ENCODE data around the gene SLC46A1. TPM values are rescaled to one million over a fixed set of nuclear protein-coding genes. Genes with fewer than 3 reads are reported as not detected.

SLC46A1 gene
- total and polyA plus RNA-seq, 2 of the 8 experiments (the other 6 are each of a cell fraction or from before 2014, with no cell fraction given): 5.3 to 8.7 TPM

GRCh38 chr17:28412099-28412498 lies 6.1 kb upstream of the SLC46A1 start:
- H2BK12ac ChIP-seq (ENCODE audit: low read depth, low read length): no peak overlapping the region
- no peak overlapping the region for H2BK120ac ChIP-seq (replicated peaks; ENCODE audit: low read depth, low read length)
- H4K8ac ChIP-seq (ENCODE audit: extremely low read depth, insufficient read depth, low read length): no peak overlapping the region
- H2BK5ac ChIP-seq (ENCODE audit: low read depth, low read length): no peak overlapping the region
- no peak overlapping the region for H2AFZ ChIP-seq (ENCODE audit: low read length)
- peak overlapping the region in 1 of 2 experiments; percentile 44; a peak in 3 of 4 replicates for H3K4me2 ChIP-seq (ENCODE audit: insufficient read depth in 1 of 2, low read depth in 2 of 2, low read length in 2 of 2)
- no peaks in the 10 kb centered on the region for H3K36me3 ChIP-seq (ENCODE audit: control insufficient read depth in 2 of 4, insufficient read depth in 4 of 4, low read length in 3 of 4)
- H3K4ac ChIP-seq (replicated peaks; ENCODE audit: insufficient read length, low read depth, low read length): no peak overlapping the region
- no peak overlapping the region for H3K4me3 ChIP-seq (ENCODE audit: extremely low read depth in 1 of 4, insufficient read depth in 2 of 4, low read depth in 3 of 4, low read length in 4 of 4)
- no peak overlapping the region for H3K9ac ChIP-seq (replicated peaks in 1 of 4; ENCODE audit: extremely low read depth in 1 of 4, low read depth in 3 of 4, low read length in 3 of 4)
- peaks cover 10 to 22% (median 16%) of the 10 kb centered on the region in 4 experiments for H3K4me1 ChIP-seq (replicated peaks in 1 of 4; ENCODE audit: control insufficient read depth in 3 of 4, insufficient read depth in 4 of 4, low read length in 3 of 4)
- H2BK15ac ChIP-seq (ENCODE audit: low read length): no peak overlapping the region
- 43% methylated on average over 3 of the region's 3 CpGs; no CpG with 5 or more reads in 1 of the 2 experiments for whole genome bisulfite sequencing, 2 experiments (ENCODE audit: extremely low coverage in 1 of 2, insufficient coverage in 1 of 2, insufficient read length in 1 of 2, insufficient replicate concordance in 2 of 2, low coverage in 1 of 2, low lambda C conversion rate in 2 of 2, missing lambda C conversion rate in 1 of 2)
- FAIRE-seq: no peak
- no peak overlapping the region for H3K27ac ChIP-seq (ENCODE audit: low read depth, low read length)
- no peaks in the 10 kb centered on the region for H4K20me1 ChIP-seq (replicated peaks in 1 of 2; ENCODE audit: control insufficient read depth in 1 of 2, insufficient read depth in 2 of 2, low read length in 2 of 2)
- ChIA-PET POLR2A (ENCODE audit: partially characterized antibody) (no interaction called here), CTCF (ENCODE audit: partially characterized antibody) (no interaction called here)
- DNase-seq (ENCODE audit: low read depth in 1 of 2, low spot score in 2 of 2): no peak
- no peaks in the 10 kb centered on the region for H3K23me2 ChIP-seq (ENCODE audit: low read depth, low read length)
- H2AK5ac ChIP-seq (ENCODE audit: low read depth, low read length): no peak overlapping the region
- H3K56ac ChIP-seq (replicated peaks; ENCODE audit: insufficient read length, low read depth, low read length): no peak overlapping the region
- H3K14ac ChIP-seq (ENCODE audit: insufficient read length): no peak overlapping the region
- H3K18ac ChIP-seq (ENCODE audit: extremely low read depth, low read length): no peak overlapping the region
- peaks cover 2 to 20% (median 14%) of the 10 kb centered on the region in 4 experiments for H3K27me3 ChIP-seq (replicated peaks in 1 of 4; ENCODE audit: control insufficient read depth in 3 of 4, extremely low read depth in 1 of 4, insufficient read depth in 3 of 4, low read length in 3 of 4)
- no peaks in the 10 kb centered on the region for H3K79me2 ChIP-seq (ENCODE audit: control insufficient read depth in 1 of 2, insufficient read depth in 2 of 2, low read length in 2 of 2)
- no peak overlapping the region for H4K5ac ChIP-seq (ENCODE audit: insufficient read length, low read depth, low read length)
- H3K9me3 ChIP-seq (ENCODE audit: insufficient read depth in 2 of 2, low read depth in 1 of 2, low read length in 1 of 2): no peaks in the 10 kb centered on the region
- H2BK20ac ChIP-seq (ENCODE audit: low read length): no peak overlapping the region
- H4K91ac ChIP-seq (replicated peaks; ENCODE audit: insufficient read length, low read length): no peak overlapping the region
- H3K23ac ChIP-seq (ENCODE audit: insufficient read length): no peak overlapping the region
- H3K79me1 ChIP-seq (ENCODE audit: low read depth, low read length): no peaks in the 10 kb centered on the region
- TF ChIP-seq POU5F1 (IDR thresholded peaks at IDR 0.05; ENCODE audit: low read depth, low read length): no peak
- no peak for TF ChIP-seq ASH2L (IDR thresholded peaks at IDR 0.05; ENCODE audit: low read length)
- no peak for TF ChIP-seq TBP (IDR thresholded peaks at IDR 0.05; ENCODE audit: low read depth, low read length)
- TF ChIP-seq SIRT6 (IDR thresholded peaks at IDR 0.05; ENCODE audit: low read length): no peak
- TF ChIP-seq CHD1 (IDR thresholded peaks at IDR 0.05; ENCODE audit: low read depth, low read length): no peak
- TF ChIP-seq NRF1 (IDR thresholded peaks at IDR 0.05; ENCODE audit: low read depth, low read length): no peak
- TF ChIP-seq POLR2A (IDR thresholded peaks at IDR 0.05; ENCODE audit: control extremely low read depth in 1 of 2, low read depth in 2 of 2, low read length in 2 of 2): no peak
- TF ChIP-seq CEBPB (IDR thresholded peaks at IDR 0.05; ENCODE audit: low read depth, low read length): no peak
- no peak for TF ChIP-seq ATF2 (IDR thresholded peaks at IDR 0.05; ENCODE audit: low read length)
- no peak for TF ChIP-seq ZNF274 (IDR thresholded peaks at IDR 0.05; ENCODE audit: borderline replicate concordance, extremely low read depth, low read length)
- TF ChIP-seq JUN (IDR thresholded peaks at IDR 0.05; ENCODE audit: low read depth, low read length): no peak
- TF ChIP-seq TEAD4 (IDR thresholded peaks at IDR 0.05; ENCODE audit: low read depth, low read length): no peak
- no peak for TF ChIP-seq YY1 (IDR thresholded peaks at IDR 0.05; ENCODE audit: low read depth, low read length)
- TF ChIP-seq SUZ12 (IDR thresholded peaks at IDR 0.05; ENCODE audit: low read length): no peak
- TF ChIP-seq CREB1 (IDR thresholded peaks at IDR 0.05): no peak
- no peak for TF ChIP-seq BACH1 (IDR thresholded peaks at IDR 0.05; ENCODE audit: low read length)
